Esophagus squamous epithelium (tissue), 5 donors: ENCODE results near the gene ZNF814. TPM values are rescaled to one million over a fixed set of nuclear protein-coding genes. Genes with fewer than 3 reads are reported as not detected.

Experiments
- DNase-seq: peaks from one replicate; lab custom pipeline; 2025; lab: John Stamatoyannopoulos, UW
- H3K27ac ChIP-seq, 4 donors: fragments of 200-600 bp; sonication (generic); one replicate each; pipeline ENCODE4 v1.5.1; 2016 to 2019; ENCODE audit warnings: mild to moderate bottlenecking in 1 of 4
- H3K27me3 ChIP-seq, 4 donors: fragments of 200-600 bp; sonication (generic); 1 replicate in 3 of 4; 2 replicates in 1 of 4; pipeline versions ENCODE4 v1.5.1 to v1.6.0; 2017 to 2021; ENCODE audit warnings: antibody characterized with exemption in 1 of 4
- H3K36me3 ChIP-seq, 3 donors: fragments of 200-600 bp; sonication (generic); one replicate each; pipeline ENCODE4 v1.5.1; 2016 to 2019
- H3K4me1 ChIP-seq, 3 donors: fragments of 200-600 bp; sonication (generic); one replicate each; pipeline ENCODE4 v1.5.1; 2017 to 2019
- H3K4me3 ChIP-seq, 4 donors: fragments of 200-600 bp; sonication (generic); 1 replicate in 3 of 4; 2 replicates in 1 of 4; pipeline ENCODE4 v1.5.1; 2016 to 2019; ENCODE audit warnings: mild to moderate bottlenecking in 2 of 4, moderate library complexity in 1 of 4
- H3K9me3 ChIP-seq, 3 donors: fragments of 200-600 bp; sonication (generic); one replicate each; pipeline ENCODE4 v1.5.1; 2016 to 2019
- POLR2A ChIP-seq, 4 donors: fragments of 450-650 bp; IDR thresholded peaks; one replicate each; pipeline ENCODE4 v1.6.1; 2017; ENCODE audit warnings: antibody characterized with exemption in 4 of 4, mild to moderate bottlenecking in 4 of 4, moderate library complexity in 3 of 4
- WGBS, 2 donors: methylation state at CpG; one replicate each; pipeline ENCODE4 v1.1.5; 2018; 5-methylcytosine and 5-hydroxymethylcytosine counted together
- intact Hi-C: fragments of 100-400 bp; cut with DNase I; formaldehyde crosslinking; loops from one replicate; pipeline ENCODE4 v1.15.0; 2022
- total RNA-seq, 4 donors: library from RNA; depleted of rRNA; stranded (reverse); fragments of >200 nt; gene quantifications; one replicate each; pipeline ENCODE4 v1.1.0, GENCODE V29; 2016
- TF ChIP-seq, protein P1 (sequence below), 6 experiments: fragments of 450-650 bp in 4 of 6; fragments of 200-600 bp in 2 of 6; sonication (generic) in 2 of 6; IDR thresholded peaks; one replicate each; pipeline ENCODE4 v1.5.1; 2016 to 2019; ENCODE audit warnings: antibody characterized with exemption in 6 of 6, mild to moderate bottlenecking in 4 of 6, moderate library complexity in 4 of 6
- donor health status: DM: yes; HTN: yes; CAD: no.

Gene ZNF814
- total RNA-seq, 4 donors from 2014 or later, result 3.0 to 12.6 (median 5.0) TPM

DNA sequence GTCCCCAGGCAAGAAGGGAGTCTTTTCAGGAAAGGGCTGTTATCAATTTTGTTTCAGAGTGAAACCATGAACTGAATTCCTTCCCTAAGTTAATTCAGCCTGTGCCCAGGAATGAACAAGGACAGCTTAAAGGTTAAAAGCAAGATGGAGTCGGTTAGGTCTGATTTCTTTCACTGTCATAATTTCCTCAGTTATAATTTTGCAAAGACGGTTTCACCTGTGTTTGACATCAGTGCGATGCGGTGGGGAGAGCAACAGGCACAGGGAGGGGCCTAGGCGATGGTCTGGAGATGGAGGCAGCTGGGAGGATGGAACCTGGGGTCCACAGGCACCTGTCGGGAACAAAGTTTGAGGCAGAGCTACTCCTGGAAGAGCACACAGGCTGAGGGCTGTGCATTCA lies 68.2 kb downstream of the ZNF814 start:
- peaks cover 5 to 50% (median 13%) of the 10 kb centered on the region in 3 donors for H3K4me1 ChIP-seq
- DNase-seq, result no peak
- peak overlapping the region in 3 of 4 donors; percentile 79 to 91 (median 90) for H3K27ac ChIP-seq
- H3K27me3 ChIP-seq, result no peaks in the 10 kb centered on the region
- intact Hi-C loops, result no loop called here
- WGBS, 2 donors, result 61 to 75% methylated on average over 6 of the region's 6 CpGs
- H3K9me3 ChIP-seq, result no peaks in the 10 kb centered on the region
- TF ChIP-seq, protein P1, sequence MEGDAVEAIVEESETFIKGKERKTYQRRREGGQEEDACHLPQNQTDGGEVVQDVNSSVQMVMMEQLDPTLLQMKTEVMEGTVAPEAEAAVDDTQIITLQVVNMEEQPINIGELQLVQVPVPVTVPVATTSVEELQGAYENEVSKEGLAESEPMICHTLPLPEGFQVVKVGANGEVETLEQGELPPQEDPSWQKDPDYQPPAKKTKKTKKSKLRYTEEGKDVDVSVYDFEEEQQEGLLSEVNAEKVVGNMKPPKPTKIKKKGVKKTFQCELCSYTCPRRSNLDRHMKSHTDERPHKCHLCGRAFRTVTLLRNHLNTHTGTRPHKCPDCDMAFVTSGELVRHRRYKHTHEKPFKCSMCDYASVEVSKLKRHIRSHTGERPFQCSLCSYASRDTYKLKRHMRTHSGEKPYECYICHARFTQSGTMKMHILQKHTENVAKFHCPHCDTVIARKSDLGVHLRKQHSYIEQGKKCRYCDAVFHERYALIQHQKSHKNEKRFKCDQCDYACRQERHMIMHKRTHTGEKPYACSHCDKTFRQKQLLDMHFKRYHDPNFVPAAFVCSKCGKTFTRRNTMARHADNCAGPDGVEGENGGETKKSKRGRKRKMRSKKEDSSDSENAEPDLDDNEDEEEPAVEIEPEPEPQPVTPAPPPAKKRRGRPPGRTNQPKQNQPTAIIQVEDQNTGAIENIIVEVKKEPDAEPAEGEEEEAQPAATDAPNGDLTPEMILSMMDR (IDR thresholded peaks at IDR 0.05), result no peak
- TF ChIP-seq POLR2A (IDR thresholded peaks at IDR 0.05), result no peak
- H3K4me3 ChIP-seq, result peak overlapping the region; percentile 70 to 97 (median 86)
- peaks cover 0 to 17% (median 0%) of the 10 kb centered on the region in 3 donors for H3K36me3 ChIP-seq

DNA sequence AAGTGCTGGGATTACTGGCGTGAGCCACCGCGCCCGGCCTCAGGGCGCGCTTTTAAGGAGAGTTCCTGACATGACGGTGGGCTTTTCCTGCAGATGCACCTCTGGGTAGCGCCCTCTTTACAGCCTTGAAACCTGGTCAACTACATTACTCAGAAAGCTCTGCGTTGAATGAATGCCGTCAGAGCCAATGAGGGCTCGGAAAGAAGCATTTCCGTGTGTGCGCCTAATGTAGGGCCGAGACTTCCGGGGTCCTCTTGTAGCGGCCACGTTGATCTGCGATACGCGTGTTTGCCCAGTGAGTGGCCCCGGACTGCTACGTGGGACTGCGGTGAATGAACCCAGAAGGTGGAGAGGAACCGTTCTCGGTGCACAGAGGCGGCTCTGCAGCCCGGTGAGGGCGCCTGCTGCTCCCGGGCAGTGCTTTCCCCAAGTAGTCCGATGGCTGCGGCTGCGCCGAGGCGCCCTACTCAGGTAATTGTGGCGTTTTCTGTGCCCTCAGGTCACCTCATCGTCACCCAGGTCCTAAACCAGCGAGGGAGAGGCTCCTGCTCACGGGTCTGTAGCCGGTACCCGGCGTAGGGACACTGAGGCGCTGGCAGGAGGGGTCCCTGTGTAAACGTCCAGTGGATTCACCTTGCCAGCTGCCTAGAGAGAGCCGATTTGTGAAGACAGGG lies 69.2 kb downstream of the ZNF814 start:
- peak; percentile 47 for DNase-seq
- TF ChIP-seq, protein P1 (IDR thresholded peaks at IDR 0.05), result no peak
- TF ChIP-seq POLR2A (IDR thresholded peaks at IDR 0.05), result peak in 1 of 4 donors; percentile 54
- H3K27ac ChIP-seq, result peak overlapping the region; percentile 79 to 91 (median 88)
- peak overlapping the region; percentile 70 to 97 (median 86) for H3K4me3 ChIP-seq
- H3K9me3 ChIP-seq, result no peaks in the 10 kb centered on the region
- H3K36me3 ChIP-seq, result peaks cover 0 to 17% (median 0%) of the 10 kb centered on the region in 3 donors
- H3K27me3 ChIP-seq, result no peaks in the 10 kb centered on the region
- peaks cover 9 to 58% (median 19%) of the 10 kb centered on the region in 3 donors for H3K4me1 ChIP-seq
- intact Hi-C loops, result no loop called here
- WGBS, 2 donors, result 2 to 3% methylated on average over 6 to 18 of the region's 44 CpGs

DNA sequence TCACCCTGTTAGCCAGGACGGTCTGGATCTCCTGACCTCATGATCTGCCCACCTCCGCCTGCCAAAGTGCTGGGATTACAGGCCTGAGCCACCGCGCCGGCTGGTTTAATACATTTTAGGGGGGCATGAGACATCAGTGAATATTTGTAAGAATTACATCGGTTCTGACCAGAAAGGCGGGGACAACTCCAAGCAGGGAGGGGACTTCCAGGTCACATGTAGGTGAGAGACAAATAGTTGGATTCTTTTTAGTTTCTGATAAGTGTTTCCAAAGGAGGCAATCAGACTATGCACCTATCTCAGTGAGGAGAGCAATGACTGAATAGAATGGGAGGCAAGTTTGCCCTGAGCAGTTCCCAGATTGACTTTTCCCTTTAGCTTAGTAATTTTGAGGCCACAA lies 70.5 kb downstream of the ZNF814 start:
- H3K27me3 ChIP-seq, result no peaks in the 10 kb centered on the region
- H3K4me3 ChIP-seq, result no peak overlapping the region
- intact Hi-C loops, result no loop called here
- 88 to 93% methylated on average over 3 to 5 of the region's 7 CpGs for WGBS, 2 donors
- no peak overlapping the region for H3K27ac ChIP-seq
- H3K4me1 ChIP-seq, result peaks cover 15 to 59% (median 27%) of the 10 kb centered on the region in 3 donors
- TF ChIP-seq POLR2A (IDR thresholded peaks at IDR 0.05), result no peak
- TF ChIP-seq, protein P1 (IDR thresholded peaks at IDR 0.05), result no peak
- no peak for DNase-seq
- peaks cover 0 to 9% (median 0%) of the 10 kb centered on the region in 3 donors for H3K36me3 ChIP-seq
- H3K9me3 ChIP-seq, result no peaks in the 10 kb centered on the region

DNA sequence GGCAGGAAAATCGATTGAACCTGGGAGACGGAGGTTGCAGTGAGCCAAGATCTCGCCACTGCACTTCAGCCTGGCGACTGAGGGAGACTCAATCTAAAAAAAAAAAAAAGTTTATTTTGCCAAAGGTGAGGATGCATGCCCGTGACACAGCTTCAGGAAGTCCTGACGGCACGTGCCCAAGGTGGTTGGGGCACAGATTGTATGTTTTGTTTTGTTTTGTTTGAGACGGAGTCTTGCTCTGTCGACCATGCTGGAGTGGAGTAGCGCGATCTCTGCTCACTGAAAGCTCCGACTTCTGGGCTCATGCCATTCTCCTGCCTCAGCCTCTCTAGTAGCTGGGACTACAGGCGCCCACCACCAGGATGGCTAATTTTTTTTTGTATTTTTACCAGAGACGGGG lies 70.9 kb downstream of the ZNF814 start:
- H3K4me1 ChIP-seq, result peaks cover 15 to 59% (median 24%) of the 10 kb centered on the region in 3 donors
- WGBS, 2 donors, result 94 to 97% methylated on average over 14 of the region's 14 CpGs
- TF ChIP-seq, protein P1 (IDR thresholded peaks at IDR 0.05), result no peak
- no peaks in the 10 kb centered on the region for H3K9me3 ChIP-seq
- DNase-seq, result no peak
- no peak overlapping the region for H3K27ac ChIP-seq
- intact Hi-C loops, result no loop called here
- peaks cover 0 to 9% (median 0%) of the 10 kb centered on the region in 3 donors for H3K36me3 ChIP-seq
- H3K4me3 ChIP-seq, result no peak overlapping the region
- H3K27me3 ChIP-seq, result no peaks in the 10 kb centered on the region

DNA sequence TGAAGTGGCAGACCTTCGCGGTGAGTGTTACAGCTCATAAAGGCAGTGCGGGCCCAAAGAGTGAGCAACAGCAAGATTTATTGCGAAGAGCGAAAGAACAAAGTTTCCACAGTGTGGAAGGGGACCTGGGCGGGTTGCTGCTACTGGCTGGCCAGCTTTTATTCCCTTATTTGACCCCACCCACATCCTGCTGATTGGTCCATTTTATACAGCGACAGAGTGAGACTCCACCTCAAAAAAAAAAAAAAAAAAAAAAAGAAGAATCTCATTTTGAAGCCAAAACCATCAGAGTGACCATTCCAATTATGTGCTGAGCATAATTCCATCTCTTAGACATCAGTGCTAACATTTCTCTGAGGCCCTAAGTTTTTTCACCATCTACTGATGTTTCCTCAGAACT lies 72.2 kb downstream of the ZNF814 start:
- no peak for DNase-seq
- H3K27ac ChIP-seq, result no peak overlapping the region
- H3K27me3 ChIP-seq, result no peaks in the 10 kb centered on the region
- H3K9me3 ChIP-seq, result no peaks in the 10 kb centered on the region
- H3K4me1 ChIP-seq, result peaks cover 15 to 58% (median 28%) of the 10 kb centered on the region in 3 donors
- peaks cover 0 to 13% (median 0%) of the 10 kb centered on the region in 3 donors for H3K36me3 ChIP-seq
- TF ChIP-seq POLR2A (IDR thresholded peaks at IDR 0.05), result no peak
- TF ChIP-seq, protein P1 (IDR thresholded peaks at IDR 0.05), result no peak
- H3K4me3 ChIP-seq, result no peak overlapping the region
- 97% methylated on average over 7 of the region's 7 CpGs for WGBS, 2 donors
- intact Hi-C loops, result no loop called here
